Right kidney (tissue), 1 donor: ENCODE measurements around the gene LSP1.

ENCODE experiments used
- DNase-seq: peaks from one replicate; pipeline ENCODE4 v3.0.0-alpha.2; 2016

Gene LSP1

DNA sequence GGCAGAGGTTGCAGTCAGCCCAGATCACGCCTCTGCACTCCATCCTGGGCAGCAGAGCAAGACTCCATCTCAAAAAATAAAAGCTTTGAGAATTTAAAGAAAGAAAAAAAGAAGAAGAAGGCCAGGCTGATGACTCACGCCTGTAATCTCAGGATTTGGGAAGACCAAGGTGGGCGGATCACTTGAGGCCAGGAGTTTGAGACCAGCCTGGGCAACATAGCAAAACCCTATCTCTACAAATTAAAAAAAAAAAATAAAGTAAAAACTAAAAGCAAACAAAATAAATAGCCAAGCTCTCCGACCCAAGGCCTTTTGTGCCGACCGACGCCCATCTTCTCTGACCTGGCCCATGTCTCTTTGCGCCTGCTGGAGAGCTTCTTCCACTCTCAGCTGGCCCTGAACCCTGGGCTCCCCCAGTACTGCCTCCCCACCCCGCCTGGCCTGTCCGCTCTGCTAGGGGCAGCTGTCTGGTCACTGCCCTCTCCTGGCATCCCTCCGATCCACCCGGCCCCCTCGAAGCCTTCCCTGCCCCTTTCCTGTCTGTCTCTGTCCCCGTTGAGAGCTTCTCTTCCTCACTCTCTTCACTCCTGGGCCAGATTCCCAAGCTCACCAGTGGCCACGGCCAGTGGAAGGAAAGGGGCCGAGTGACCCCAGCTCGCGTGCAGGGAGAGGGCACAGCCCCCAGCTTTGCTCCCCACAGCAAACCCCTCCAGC is 4.8 kb upstream of the LSP1 start:
- no peak for DNase-seq

DNA sequence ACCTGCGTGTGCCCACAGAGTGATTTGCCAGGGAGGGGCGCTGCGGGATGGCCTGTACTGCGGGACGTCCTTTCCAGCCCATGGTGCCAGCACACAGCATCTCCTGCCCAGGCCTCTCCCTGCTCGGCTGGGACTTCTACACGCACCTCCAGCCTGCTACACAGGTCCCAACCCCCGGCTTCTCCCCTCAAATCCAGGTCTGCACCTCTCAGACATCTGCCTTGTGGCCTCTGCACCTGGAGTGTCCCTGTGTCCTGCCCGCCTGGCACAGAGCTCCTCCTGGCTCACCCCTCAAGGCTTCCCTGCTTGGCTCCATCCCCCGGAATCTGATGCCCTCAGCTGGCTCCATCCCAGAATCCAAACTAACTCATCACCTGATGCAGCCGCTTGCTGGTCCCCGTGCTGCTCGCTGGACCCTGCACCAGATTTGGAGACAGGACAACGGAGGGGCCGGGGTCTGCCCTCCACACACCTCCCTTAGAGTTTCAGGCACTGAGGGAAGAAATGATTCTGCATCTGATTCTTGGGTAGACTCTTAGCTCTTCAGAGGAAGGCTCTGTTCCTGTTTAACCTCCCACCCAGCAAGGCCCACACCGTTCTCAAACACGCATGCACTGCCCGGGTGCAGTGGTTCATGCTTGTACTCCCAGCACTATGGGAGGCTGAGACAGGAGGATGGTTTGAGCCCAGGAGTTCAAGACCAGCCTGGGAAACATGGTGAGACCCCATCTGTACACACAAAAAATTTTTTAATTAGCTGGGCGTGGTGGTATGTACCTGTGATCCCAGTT is 4.0 kb upstream of the LSP1 start:
- no peak for DNase-seq

DNA sequence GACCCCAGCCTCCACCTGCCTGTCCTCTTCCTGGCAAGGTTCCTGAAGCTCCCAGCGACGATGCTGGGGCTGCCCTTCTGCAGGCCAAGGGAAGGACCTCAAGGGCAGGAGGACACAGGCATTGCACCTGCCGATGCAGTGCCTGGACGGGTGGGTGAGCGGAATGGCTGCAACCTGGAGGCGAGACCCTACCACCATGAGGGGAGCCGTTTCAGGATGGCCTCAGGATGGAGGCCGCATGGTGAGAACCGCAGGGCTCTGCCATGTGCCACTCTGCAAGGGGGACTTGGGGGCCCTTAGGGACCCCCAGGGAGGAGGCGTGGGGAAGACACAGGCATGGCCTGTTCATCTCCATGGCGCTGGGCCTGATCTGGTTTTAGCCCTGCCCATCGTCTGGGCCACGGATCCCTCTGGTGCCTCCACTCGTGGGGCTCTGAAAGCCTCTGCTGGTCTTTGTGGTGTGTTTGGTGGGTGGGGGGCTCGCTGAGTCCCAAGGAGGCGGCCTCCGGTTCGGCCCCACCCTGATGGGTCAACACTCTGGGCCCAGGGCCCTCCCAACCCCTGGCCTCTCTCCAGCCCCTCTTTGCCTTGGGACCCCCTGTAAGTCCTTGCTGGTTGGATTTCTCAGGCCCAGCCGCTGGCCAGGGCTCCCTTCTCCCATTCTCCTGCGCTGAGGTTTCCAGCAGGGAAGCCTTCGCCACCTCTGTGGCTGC is 1.3 kb upstream of the LSP1 start:
- no peak for DNase-seq

DNA sequence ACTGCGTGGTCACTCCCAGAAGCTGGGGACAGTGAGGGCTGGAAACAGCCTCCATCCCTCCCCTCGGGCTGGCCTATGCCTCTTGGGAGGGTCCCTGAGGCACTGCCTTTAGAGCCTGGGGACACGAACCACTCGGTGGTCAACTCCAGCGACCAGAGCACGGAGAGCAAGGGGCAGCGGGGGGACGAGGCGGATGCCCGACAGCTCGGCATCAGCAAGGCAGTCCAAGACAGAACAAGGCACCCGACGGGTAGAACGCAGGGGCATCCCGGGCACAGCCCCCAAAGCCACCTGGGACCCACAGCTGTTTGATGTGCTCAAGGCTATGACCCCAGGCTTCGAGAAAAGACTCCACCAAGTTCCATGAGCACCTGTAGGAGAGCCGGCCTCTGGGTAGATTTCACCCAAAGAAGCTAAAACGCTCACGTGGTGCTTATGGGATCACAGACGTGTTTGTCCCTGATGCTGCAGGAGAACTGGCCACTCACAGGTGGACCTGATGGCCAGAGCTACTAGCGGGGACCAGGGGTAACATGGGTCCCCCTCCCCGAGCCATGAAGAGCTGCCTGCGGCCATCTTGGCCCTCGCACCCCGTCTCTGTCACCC is 510 bp upstream of the LSP1 start:
- DNase-seq, result no peak

DNA sequence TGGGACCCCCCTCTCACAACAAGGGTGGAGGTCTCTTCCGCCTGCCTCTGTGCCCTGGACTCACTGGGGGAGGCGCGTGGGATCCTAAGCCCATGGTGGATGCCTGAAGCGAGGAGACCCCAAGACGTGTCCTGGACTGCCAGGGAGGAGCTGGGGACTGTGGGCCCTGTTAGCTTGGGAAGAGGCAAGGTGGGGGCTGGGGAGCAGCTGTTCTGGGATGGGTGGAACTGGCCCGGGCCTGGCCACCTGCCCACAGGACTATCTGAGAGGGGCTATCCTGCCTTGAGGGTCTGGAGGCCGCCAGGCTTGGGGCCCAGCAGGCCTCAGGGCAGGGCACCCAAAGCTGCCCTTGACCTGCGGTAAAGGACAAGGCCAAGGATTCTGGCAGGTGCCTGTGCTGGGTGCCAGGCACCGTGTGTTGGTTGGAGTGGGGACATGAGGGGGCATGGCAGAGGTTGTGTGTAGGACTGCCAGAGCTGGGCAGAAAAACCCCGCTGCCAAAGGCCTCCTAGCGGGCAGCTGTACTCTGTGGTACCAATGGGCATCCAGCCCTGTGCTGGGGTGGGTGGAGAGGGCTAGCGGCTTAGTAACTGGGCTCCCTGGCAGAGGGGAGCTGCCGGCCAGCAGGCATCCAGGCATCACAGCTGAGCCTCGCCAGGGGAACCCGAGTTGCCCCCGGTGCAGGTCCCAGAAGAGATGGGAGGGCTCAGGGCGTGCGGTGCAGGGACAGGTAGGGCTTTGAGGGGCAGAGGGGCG is 670 bp downstream of the LSP1 start:
- DNase-seq, result no peak

DNA sequence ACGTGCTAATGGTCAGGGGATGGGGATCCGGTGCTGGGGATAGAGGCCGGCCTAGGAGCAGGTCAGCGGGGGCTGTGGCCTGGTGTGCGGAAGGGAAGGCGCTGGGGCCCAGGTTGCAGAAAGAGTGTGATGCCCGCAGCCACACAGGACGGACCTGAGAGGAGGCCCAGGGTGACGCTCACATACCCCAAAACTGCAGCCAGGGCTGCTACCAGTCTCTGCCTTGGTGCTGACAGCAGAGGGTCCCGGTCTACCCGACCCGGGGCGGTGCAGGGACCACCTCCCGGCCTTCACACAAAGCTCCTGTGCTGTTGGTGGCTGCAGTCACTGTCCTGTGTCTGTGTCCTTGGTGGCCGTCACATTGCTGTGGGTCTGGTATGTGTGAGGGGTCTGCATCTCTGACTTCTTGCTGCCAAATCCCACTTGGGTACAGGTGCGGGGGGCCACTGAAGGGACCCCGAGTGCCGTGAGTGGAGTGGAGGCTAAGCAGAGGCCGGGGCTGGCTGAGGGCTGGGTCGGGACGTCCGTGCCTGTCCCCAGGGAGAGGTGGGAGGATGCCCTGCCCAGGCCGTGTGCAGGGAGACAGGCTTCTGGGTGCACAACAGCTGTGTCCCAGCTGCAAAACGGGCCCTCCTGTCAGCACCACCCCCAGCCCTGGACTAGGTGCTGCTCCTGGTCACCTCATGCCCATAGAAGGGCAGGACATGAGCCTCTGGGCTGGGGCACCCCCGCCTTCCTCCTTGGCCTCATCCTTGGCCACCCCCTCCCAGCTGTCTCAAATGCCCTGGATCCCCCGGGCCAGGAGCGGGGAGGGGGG is 1.5 kb downstream of the LSP1 start:
- DNase-seq, result no peak

DNA sequence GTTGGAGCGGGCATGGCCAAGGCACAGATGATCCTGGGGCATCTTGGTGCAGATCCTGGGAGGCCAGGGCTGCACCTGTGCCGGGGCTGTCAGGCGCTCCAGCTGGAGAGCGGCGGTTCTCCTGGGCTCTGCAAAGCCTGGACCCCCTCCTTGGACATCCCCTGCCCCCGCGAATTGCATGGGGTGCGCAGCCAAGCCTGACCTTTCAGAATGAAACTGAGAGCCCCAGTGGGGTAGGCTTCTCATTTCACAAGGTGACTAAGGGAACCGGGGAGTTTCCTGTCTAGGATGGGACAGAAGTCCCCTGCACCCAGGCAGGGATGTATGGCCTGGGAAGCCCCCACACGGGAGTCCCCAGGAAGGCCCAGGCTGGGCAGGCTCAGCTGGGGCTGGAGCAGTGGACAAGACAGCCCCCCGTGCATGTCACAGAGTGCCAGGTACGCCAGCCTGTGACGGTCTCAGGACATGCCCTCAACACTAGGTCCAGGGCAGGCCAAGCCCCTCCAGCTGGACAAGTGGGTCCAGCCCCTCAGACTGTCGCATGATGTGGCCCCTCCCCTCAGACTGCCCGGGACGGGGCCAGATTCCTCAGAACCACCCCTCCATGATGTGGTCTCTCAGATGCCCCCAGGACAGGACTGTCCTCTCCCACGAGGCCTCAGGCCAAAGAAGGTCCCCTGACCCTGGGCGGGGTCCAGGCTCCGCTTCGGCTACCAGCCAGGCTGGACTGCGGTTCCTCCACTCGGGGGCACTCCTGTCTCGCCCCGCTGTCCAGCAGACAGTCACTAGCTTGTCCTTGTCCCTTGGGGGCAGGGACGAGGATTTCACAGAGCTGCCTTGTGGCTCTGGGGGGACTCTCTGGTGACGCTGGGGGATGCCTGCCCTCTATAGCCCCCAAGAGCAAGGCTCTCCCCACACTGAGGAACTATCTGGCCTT is 2.3 kb downstream of the LSP1 start:
- no peak for DNase-seq

DNA sequence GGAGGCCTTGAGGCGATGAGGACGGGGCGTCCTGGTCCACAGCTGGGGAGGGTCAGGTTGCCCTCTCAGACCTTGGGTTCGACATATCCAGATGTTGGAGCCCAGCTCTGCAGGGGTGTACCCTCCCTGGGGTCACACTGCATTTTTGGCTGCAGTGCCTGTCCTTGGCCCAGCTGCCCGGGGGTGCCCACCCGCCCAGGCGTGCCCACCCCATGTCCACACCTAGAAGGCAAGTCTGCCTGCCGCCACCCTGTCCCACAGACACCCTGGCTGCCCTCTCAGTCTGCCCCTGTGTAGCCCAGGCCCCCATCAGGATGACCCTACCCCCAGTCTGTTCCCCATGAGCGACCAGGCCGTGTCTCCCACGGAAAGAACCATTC is 3.0 kb downstream of the LSP1 start:
- DNase-seq, result no peak

DNA sequence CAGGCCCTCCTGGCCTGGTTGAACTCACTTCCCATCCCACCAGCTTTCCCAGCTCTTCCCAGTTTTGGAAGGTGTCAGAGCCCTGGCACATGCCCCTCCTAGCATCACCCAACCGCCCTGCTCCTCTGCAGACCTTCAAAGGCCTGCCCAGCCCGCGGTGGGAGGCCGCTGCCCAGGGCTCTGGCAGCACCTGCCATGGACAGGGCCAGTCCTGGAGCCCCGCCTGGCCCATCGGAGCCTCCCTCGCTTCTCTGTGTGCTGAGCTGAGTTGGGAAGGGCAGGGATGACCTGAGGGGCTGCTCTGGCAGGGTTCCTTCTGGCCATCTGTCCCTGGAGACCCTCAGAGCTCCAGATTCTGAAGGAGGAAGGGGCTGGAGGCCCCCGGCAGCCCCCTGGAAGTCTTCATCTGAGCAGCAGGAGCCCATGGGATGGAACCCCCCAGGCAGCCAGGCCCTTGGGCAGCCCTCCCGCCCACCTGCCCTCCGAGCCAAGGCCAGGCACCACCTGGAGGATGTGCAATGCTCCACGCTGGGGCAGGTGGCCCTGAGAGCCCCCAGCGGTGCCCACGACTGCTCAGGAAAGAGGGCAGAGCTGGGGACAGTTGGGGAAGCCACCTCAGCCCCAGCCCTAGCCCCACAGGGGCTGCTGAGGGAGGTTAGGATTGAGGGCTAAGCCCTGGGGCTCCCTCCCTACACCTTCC is 3.6 kb downstream of the LSP1 start:
- no peak for DNase-seq

DNA sequence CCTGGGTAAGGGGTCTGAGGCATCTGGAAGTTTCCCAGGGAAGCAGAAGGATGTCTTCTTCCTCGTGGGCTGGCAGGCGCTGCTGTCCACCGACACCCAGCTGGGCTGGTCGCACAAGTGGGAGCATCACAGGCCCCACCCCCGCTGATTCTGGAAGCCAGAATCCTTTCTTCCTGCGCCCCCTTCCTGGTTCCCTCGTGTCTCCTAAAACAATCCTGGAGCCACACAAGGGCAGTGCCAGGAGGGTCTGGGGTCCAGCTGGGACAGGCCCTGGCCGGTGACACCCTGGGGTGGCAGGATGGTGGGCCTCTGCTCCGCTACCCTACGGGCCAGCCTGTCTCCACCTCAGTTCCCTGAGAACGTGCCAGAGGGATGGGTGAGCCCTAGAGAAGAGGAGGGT is 4.2 kb downstream of the LSP1 start:
- no peak for DNase-seq

DNA sequence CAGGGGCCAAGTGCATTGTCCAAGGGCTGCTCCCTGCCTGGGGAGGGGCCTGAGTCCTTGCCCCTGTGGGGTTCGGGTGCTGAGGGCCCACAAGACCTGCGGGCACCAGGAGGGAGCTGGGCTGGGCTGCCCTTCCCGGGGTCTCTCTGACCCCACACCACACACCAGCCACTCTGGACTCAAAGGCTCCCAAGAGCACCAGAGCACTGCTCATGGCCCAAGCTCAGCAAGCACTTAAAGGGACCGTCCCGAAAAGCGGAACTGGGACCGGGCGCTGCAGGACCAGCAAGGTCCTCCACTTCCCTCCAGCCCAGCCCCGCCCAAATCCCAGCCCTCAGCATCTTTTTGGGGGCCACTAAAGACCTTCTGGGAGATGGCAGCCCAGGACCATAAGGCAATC is 5.3 kb downstream of the LSP1 start:
- DNase-seq, result no peak

DNA sequence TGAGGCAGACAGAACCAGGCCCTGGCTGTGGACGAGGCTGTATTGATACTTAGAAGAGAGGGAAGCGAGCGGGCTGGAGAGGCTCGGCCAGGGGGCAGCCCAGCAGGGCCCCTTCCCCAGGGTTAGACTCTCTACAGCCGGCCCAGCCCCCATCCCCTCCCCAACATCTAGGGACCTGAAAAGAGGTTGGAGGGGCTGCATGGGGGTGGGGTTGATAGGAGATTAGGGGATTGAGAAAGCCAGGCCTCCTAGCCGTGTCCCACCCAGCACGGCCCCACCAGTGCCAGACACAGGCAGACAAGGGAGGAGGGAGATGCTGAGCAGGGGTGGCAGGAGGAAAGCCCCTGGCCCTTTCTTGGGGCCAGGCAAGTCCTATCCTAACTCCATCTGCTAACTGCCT is 5.7 kb downstream of the LSP1 start:
- DNase-seq, result no peak

DNA sequence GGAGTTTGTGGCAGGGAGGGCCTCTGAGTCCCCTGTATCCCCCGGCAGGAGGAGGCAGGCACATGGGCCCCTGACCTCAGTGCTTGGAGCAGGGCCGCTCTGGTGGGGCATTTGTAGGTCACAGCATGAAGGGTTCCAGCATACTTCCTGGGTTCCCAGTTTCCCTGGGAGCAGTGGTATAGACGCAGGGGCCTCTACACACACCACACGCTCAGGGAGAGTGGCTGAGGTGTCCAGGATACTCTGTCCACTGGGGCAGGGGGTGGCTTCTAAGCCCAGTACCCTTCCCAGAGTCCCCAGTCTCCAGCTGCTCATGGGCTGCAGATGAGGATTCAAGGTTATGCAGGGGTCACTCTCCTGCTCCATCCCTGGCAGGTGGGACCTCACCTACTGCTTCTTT is 6.1 kb downstream of the LSP1 start:
- DNase-seq, result no peak

DNA sequence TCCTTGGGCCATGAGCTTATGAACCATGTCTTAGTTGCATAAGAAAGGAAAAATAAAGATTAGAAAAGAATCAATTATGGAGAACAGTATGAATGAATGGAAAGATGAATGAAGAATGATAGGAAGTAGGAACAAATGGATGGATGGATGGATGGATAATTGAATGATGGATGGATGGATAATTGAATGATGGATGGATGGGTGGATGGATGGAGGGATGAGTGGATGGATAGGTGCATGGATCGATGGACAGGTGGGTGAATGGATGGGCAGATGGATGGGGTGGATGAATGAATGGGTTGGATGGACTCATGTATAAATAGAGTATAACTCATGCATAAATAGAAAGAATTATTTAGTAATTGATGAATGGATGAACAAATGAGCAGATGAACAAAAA is 7.2 kb downstream of the LSP1 start:
- DNase-seq, result no peak

DNA sequence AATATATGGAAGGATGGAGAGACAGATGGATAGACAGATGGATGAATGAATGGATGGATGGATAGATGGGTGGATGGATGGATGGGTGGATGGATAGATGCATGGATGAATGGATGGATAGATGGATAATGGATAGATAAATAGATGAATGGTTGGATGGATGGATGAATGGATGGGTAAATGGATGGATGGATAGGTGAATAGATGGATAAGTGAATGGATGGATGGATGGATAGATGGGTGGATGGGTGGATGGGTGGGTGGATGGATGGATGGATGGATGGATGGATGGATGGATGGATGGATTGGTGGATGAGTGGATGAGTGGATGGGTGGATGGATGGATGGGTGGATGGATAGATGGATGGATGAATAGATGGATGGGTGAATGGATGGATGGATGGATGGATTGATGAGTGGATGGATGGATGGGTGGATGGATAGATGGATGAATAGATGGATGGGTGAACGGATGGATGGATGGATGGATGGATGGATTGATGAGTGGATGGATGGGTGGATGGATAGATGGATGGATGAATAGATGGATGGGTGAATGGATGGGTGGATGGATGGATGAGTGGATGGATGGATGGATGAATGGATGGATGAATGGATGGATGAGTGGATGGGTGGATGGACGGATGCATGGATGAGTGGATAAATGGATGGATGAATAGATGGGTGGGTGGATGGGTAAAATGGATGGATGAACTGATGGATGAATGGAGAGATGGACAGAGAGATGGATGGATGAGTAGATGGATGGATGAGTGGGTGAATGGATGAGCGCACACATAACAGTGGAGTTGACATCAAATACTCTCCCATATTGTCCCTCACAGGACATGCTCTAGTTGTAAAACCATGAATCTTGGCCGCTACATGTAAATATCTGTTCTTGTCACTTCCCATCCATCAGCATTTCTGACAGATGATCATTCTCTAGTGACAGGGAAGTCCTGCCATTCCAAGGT is 8.8 kb downstream of the LSP1 start:
- no peak for DNase-seq

DNA sequence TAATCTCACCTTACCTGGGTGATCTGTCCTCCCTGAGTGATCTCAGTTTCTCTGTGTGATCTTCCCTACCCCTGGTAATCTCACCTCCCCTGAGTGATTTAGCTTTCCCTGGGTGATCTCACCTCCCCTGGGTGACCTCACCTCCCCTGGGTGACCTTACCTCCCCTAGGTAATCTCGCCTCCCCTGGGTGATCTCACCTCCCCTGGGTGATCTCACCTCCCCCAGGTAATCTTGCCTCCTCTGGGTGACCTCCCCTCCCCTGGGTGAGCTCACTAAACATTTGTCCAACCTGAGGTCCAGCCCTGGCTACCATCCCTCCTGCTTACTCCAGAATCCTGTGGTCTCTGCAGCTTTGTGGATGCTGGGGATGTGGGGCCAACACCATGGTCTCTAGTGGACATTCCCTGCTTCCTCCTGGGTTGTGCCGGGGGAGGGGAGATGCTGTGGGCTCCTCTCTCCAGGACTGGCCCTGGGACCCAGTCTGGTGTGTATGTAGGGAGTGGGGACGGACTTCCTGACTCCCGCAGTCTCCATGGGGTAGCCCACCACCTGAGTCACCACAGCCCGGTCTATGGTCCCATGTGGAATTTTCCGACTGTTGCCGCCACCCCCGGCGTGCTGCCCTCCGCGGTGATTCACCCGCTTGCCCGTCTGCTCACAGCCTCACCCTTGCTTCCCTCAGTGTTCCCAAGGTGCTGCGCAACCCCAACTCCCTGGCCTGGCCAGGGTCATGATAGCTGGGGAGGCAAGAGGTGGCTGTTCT is 9.9 kb downstream of the LSP1 start:
- no peak for DNase-seq
